Heart right ventricle (tissue), 16 donors: ENCODE results near the gene QRFPR. TPM values are rescaled to one million over a fixed set of nuclear protein-coding genes. Genes with fewer than 3 reads are reported as not detected.

Source experiments
- ATAC-seq, 8 donors: fragments of 200-7000 bp; cut with Tn5 transposase; one replicate each; pipeline ENCODE4 v1.9.1; 2020; ENCODE audit warnings: mild to moderate bottlenecking in 8 of 8, moderate library complexity in 8 of 8, moderate number of reproducible peaks in 1 of 8
- DNase-seq, 2 donors: peaks; one replicate each; pipeline ENCODE4 v3.0.0-alpha.2; 2020
- H3K27ac ChIP-seq, 10 donors: fragments of 200-600 bp; sonication (generic) in 2 of 10; one replicate each; pipeline versions ENCODE4 v1.5.0 to v1.8.0; 2020 to 2022; ENCODE audit warnings: mild to moderate bottlenecking in 3 of 10
- H3K27me3 ChIP-seq, 7 donors: fragments of 200-600 bp; one replicate each; pipeline ENCODE4 v1.8.0; 2021 to 2022; ENCODE audit warnings: mild to moderate bottlenecking in 2 of 7
- H3K36me3 ChIP-seq, 9 donors: fragments of 200-600 bp; sonication (generic) in 1 of 9; one replicate each; pipeline versions ENCODE4 v1.5.0 to v1.8.0; 2020 to 2022; ENCODE audit warnings: mild to moderate bottlenecking in 2 of 9
- H3K4me1 ChIP-seq, 9 donors: fragments of 200-600 bp; sonication (generic) in 1 of 9; one replicate each; pipeline versions ENCODE4 v1.5.0 to v1.8.0; 2020 to 2022; ENCODE audit warnings: mild to moderate bottlenecking in 4 of 9
- H3K4me3 ChIP-seq, 10 donors: fragments of 200-600 bp; sonication (generic) in 2 of 10; one replicate each; pipeline versions ENCODE4 v1.5.0 to v1.8.0; 2020 to 2022; ENCODE audit warnings: mild to moderate bottlenecking in 7 of 10, moderate library complexity in 2 of 10
- H3K9me3 ChIP-seq, 11 donors: fragments of 200-600 bp in 10 of 11; sonication (generic) in 2 of 11; one replicate each; pipeline versions ENCODE4 v1.5.0 to v1.8.0; 2013 to 2022; ENCODE audit warnings: mild to moderate bottlenecking in 2 of 11, control low read depth in 1 of 11, moderate library complexity in 1 of 11
- CTCF ChIP-seq, 9 donors: fragments of 200-600 bp; sonication (generic) in 2 of 9; IDR thresholded peaks; one replicate each; pipeline versions ENCODE4 v1.5.0 to v1.8.0; 2021 to 2022; ENCODE audit warnings: antibody characterized with exemption in 9 of 9, mild to moderate bottlenecking in 5 of 9, moderate library complexity in 1 of 9
- WGBS, 2 donors: extraction: QIAGEN DNeasy Blood & Tissue Kit; methylation state at CpG; one replicate each; pipeline ENCODE4 v1.1.7; 2013; ENCODE audit warnings: inconsistent platforms in 1 of 2; 5-methylcytosine and 5-hydroxymethylcytosine counted together
- intact Hi-C, 10 donors: fragments of 100-400 bp; cut with DNase I; formaldehyde crosslinking; loops; one replicate each; pipeline versions ENCODE4 v1.11.1 to v1.14.2; 2022
- polyA plus RNA-seq, 2 donors: library from polyadenylated mRNA; stranded (reverse); fragments of 200-250 nt; gene quantifications; one replicate each; pipeline ENCODE4 v1.2.3, GENCODE V29; 2013
- total RNA-seq, 10 donors: library from RNA; stranded (reverse); fragmentation: NEBNext Ultra II Directional in 3 of 10; extraction: Animal tissue kit (Norgen Biotek cat#: 25700) in 3 of 10; gene quantifications; one replicate each; pipeline versions ENCODE4 v1.2.1 to v1.2.4, GENCODE V29; 2021 to 2023
- donor health status: Arrhythmogenic right ventricular cardiomyopathy.
- donor health status: ischemic (EF 13 %, LVEDD 7.1; RV severe dilation, severe dysfunction).
- donor health status: healthy with polysubstance abuse.
- donor health status: DM: no; HTN: yes; CAD: no.
- donor health status: DM: no; HTN: no; CAD: no.
- donor health status: ischemic (EF 25% LVEDD 6.9; RV normal size, moderate dysfunction).
- donor health status: ischemic (EF 25% LVEDD 5.7; RV mildly dilated, moderate dysfunction).
- donor health status: healthy.
- donor health status: DM: yes; HTN: yes; CAD: no.
- donor health status: Ischemic cardiomyopathy.
- donor health status: ischemic (EF 35%, LVEDD 5.7; RV mildly dilated, moderate dysfunction).
- donor health status: nonischemic (EF 11% LVEDD 7.7; RV severe dilation, severe dysfunction).
- donor health status: DM: yes; HTN: yes; CAD: no.
- donor health status: PGD.
- donor health status: ischemic (EF 29% LVEDD 5.4; RV normal size, mild dysfunction).
- donor health status: nonischemic (EF 23%, LVEDD 6.1; RV moderate dilation, normal function).

QRFPR gene
- total and polyA plus RNA-seq, 12 donors: 0.22 to 4.2 (median 2.3) TPM

- Histone ChIP-seq H3K36me3 (no peaks in the 10 kb centered on the region), H3K27me3 (no peaks in the 10 kb centered on the region), H3K4me3 (no peak overlapping the region), H3K4me1 (peaks cover 0 to 13% (median 5%) of the 10 kb centered on the region in 9 donors), H3K9me3 (peaks cover 0 to 7% (median 0%) of the 10 kb centered on the region in 11 donors), H3K27ac (no peak overlapping the region)
- ATAC-seq (no peak), DNase-seq (no peak)
- no peak for TF ChIP-seq CTCF (IDR thresholded peaks at IDR 0.05)
- WGBS, 2 donors: 92 to 95% methylated on average over 4 of the region's 4 CpGs
- intact Hi-C loops: no loop called here
Observed at GRCh38 chr4:121400632-121401031, 19.8 kb upstream of the QRFPR start.

GRCh38 chr4:121397941-121398601 is 17.3 kb upstream of the QRFPR start:
- Histone ChIP-seq H3K36me3 (no peaks in the 10 kb centered on the region), H3K27ac (peak overlapping the region in 7 of 10 donors; percentile 20 to 74 (median 57)), H3K27me3 (no peaks in the 10 kb centered on the region), H3K4me1 (peaks cover 0 to 24% (median 5%) of the 10 kb centered on the region in 9 donors), H3K9me3 (peaks cover 0 to 7% (median 0%) of the 10 kb centered on the region in 11 donors), H3K4me3 (no peak overlapping the region)
- 27 to 47% methylated on average over 1 of the region's 1 CpG for WGBS, 2 donors
- peak; percentile 58 to 92 (median 80) for ATAC-seq
- intact Hi-C loops: no loop called here
- DNase-seq: peak in 1 of 2 donors; percentile 44
- no peak for TF ChIP-seq CTCF (IDR thresholded peaks at IDR 0.05)

GRCh38 chr4:121397434-121397833 is 16.6 kb upstream of the QRFPR start:
- peak in 4 of 8 donors; percentile 28 to 60 (median 50) for ATAC-seq
- Histone ChIP-seq H3K36me3 (no peaks in the 10 kb centered on the region), H3K9me3 (peaks cover 0 to 7% (median 0%) of the 10 kb centered on the region in 11 donors), H3K4me1 (peaks cover 0 to 28% (median 5%) of the 10 kb centered on the region in 9 donors), H3K27ac (peak overlapping the region in 7 of 10 donors; percentile 20 to 74 (median 57)), H3K27me3 (no peaks in the 10 kb centered on the region), H3K4me3 (no peak overlapping the region)
- no peak for TF ChIP-seq CTCF (IDR thresholded peaks at IDR 0.05)
- intact Hi-C loops: no loop called here
- 34 to 35% methylated on average over 3 of the region's 3 CpGs for WGBS, 2 donors
- no peak for DNase-seq

- DNase-seq (no peak), ATAC-seq (peak; percentile 52 to 95 (median 86))
- intact Hi-C loops: no loop called here
- Histone ChIP-seq H3K9me3 (peaks cover 0 to 5% (median 0%) of the 10 kb centered on the region in 11 donors), H3K4me3 (no peak overlapping the region), H3K36me3 (no peaks in the 10 kb centered on the region), H3K4me1 (peaks cover 0 to 40% (median 4%) of the 10 kb centered on the region in 9 donors), H3K27ac (peak overlapping the region; percentile 26 to 79 (median 75)), H3K27me3 (no peaks in the 10 kb centered on the region)
- no peak for TF ChIP-seq CTCF (IDR thresholded peaks at IDR 0.05)
- 44 to 54% methylated on average over 5 of the region's 5 CpGs for WGBS, 2 donors
Observed at GRCh38 chr4:121392426-121393086, 11.7 kb upstream of the QRFPR start.
